GM21390 (cell line): ENCODE measurements around the gene OR51I2.
A peak's percentile ranks its signal among the peaks of the same experiment; 100 is the strongest.

Source experiments
- ATAC-seq: cut with Tn5 transposase; IDR thresholded peaks from one replicate; pipeline ENCODE4 v1.9.1; 2021; ENCODE audit not compliant: unreplicated experiment

OR51I2 gene, protein sequence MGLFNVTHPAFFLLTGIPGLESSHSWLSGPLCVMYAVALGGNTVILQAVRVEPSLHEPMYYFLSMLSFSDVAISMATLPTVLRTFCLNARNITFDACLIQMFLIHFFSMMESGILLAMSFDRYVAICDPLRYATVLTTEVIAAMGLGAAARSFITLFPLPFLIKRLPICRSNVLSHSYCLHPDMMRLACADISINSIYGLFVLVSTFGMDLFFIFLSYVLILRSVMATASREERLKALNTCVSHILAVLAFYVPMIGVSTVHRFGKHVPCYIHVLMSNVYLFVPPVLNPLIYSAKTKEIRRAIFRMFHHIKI

DNA sequence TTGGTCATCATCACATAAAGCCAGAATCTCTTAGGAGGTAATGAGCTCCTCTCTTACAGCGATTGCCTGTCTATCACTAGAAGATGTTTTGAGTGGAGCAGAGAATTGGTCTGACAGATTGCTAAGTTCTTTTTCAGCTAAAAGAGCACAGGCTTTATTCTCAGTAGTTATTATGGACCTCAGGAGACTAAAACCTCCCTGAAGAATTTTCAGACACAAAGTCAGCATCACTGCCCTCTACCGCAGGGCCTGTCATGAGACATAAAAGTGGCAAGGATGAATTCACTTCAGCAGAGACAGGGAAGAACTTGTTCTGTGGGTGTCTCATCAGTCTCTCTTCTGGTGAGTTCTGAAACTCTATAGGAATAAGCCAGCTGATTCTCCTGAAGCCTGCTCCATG lies at the start of gene OR51I2:
Gene OR51I2, plus strand, starts transcription at position 301 of the 400 bp plus-strand sequence. CDS start 4,166 bp downstream, outside the sequence.
- ATAC-seq = no peak

DNA sequence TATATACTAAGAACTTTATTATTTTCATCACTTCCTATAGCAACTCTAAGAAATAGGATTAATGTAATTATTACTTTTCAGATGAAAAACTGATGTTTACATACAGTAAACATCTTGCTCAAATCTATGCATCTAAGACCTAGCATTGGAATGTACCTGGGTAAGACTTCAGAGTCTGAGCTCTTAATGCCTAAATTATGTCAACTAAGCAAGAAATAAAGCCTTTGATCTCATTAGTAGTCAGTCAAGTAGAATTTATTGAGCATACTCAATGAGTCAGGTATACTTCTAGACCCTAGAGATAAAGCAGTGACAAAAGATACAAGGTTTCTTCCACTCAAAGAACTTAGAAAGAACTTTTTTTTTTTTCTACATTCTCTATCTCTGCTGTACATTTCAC lies 44.0 kb upstream of the OR51I2 start:
- no peak for ATAC-seq

- no peak for ATAC-seq
Measured at GRCh38 chr11:5420993-5421392, 28.1 kb upstream of the OR51I2 start.

- no peak for ATAC-seq
Measured at GRCh38 chr11:5421811-5422210, 27.3 kb upstream of the OR51I2 start, which contains the start of gene OR51Q1. TSS of gene OR51Q1 (plus strand) at chr11:5422111. CDS start at chr11:5422201, 90 bp downstream.

GRCh38 chr11:5423131-5423530 lies 26.0 kb upstream of the OR51I2 start:
- no peak for ATAC-seq

DNA sequence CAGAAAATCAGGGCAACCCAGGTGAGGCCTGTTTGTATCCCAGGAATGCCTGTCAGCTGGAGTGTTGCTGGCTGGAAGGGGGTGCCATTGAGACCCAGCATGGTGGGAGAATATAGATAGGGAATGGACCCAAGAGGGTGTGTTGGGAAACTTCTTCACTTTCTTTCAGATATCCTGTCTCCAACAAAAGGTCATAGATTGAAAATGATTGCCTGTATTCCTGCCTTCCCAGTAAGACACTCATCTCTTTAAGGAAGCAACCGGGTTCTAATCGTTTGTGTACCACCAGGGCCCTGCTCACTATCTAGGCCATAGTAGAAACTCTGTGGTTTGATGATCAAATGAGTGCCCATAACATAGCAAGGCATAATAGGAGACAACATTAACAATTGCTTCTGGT lies 7.7 kb upstream of the OR51I2 start, which contains the start of gene OR51I1:
Gene OR51I1, minus strand, starts transcription at position 101 of the 400 bp plus-strand sequence. Its CDS starts 0 bp downstream, at position 101.
- no peak for ATAC-seq

- ATAC-seq = no peak
Measured at GRCh38 chr11:5443835-5444393, 5.2 kb upstream of the OR51I2 start.

DNA sequence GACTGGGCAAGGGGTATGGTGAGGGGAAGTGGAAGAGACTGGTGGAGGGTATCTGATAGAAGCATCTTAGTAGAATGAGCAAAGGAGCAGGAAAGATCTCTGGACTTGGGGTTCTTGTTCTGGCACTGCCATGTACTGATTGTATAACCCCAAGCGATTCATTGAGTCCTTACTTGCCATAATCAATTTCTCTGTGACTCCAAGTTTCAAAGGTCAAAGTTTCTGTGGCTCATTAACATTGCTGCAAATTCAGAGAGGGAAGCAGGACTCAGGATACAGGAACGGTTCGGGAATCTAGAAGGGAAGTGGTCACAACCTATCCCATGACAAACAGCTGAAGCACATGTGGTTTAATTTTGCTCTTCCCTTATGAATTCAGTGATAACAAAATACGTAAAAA lies 309 bp downstream of the OR51I2 start:
- no peak for ATAC-seq

DNA sequence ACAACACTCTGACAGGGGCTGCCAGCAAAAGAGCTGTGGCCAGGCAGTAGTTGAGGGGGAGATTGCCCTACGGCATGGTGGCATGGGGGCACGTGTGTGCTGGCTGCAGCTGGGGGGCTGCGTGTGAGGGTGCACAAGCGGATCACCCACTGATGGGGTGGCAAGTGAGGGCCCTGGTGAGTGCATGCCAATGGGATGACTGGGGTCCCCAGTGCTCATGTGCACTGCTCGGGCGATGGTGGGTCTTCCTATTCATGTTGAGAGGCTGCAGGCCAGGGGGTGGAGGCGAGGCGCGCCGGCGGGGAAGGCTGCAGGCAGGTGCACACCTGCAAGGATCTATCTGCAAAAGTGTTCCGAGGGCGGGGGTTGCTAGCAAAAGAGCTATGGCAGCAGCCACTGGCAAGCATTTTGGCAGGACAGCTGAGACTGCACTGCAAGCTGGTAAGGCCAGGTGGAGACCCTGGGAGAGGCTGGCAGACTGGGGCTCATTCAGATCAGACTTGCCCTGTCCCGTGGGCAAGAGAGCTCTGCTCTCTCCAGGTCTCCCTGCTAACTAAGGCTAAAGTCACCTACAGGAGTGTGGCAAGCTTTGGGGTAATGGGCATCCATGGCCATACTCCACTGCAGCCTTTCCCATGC lies 12.0 kb downstream of the OR51I2 start:
- ATAC-seq = no peak

- ATAC-seq = no peak
Measured at GRCh38 chr11:5467527-5467926, 18.4 kb downstream of the OR51I2 start.

- ATAC-seq = no peak
Measured at GRCh38 chr11:5473921-5474320, 24.8 kb downstream of the OR51I2 start.

DNA sequence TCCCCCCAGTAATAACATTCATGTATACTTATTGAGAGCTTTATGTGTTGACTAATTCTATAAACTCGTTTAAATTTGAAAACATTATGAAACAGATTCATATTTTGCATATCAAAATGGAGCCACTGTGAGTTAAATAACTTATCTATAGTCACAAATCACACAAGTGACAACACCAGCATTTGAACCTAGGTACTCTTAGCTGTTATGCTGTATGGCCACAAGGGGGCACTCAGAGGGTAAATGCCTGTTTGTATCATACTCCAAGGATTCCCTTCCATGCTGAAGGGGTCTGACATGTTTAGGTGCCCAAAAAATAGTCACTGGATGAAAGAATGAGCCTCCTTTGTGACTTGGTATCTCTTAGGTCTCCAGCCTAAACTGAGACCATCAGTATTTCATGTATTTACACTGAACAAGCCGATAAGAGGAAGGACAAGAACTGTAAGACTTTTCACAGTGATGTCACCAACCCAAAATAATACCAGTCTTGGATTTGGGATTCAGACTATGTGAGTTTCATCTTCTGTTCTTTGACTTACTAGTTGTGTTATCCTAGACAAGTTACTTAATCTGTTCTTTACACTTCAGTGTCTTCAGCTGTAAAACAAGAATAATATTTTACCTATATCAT lies 27.2 kb downstream of the OR51I2 start:
- peak; percentile 95 for ATAC-seq

GRCh38 chr11:5486003-5486402 lies 36.9 kb downstream of the OR51I2 start:
- no peak for ATAC-seq

GRCh38 chr11:5486421-5486820 lies 37.3 kb downstream of the OR51I2 start:
- no peak for ATAC-seq

DNA sequence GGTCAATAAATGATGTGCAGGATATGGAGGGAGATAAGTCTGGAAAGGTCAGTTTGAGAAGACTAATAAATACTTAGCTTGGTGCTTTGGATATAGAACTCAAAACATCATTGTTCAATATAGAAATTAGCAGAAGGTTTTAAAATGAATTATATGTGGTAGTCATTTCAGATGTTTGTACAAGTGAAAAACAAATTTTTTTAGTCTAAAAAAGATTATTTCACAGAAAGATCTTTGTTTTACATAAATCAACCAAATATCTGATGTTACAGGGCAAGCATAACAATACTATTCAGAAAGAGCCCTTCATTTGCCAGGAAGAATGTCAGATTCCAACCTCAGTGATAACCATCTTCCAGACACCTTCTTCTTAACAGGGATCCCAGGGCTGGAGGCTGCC lies 39.3 kb downstream of the OR51I2 start, which contains the start of gene OR52D1:
Gene OR52D1, plus strand, starts transcription at position 301 of the 400 bp plus-strand sequence. Its CDS starts 22 bp downstream, at position 323.
- ATAC-seq = no peak

- no peak for ATAC-seq
Measured at GRCh38 chr11:5488798-5489399, 39.8 kb downstream of the OR51I2 start.

- no peak for ATAC-seq
Measured at GRCh38 chr11:5489576-5490357, 40.6 kb downstream of the OR51I2 start.

DNA sequence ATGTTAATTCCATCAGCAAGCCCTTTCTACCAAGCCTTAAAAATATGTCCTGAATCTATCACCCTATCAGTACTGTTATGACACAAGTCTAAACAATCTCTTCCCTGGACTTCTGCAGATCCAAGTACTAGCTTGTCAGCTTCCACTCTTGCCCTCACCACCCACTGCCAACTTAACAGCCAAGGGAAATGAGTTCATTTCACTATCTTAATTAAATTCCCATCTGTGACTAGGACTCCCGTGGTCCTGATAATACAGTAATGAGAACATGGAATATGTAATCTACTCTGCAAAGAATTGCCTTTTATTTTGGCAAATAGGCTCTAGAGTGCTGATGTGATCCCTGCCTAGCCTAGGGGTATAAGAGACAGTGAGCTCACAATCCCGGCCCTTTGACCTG lies 50.5 kb downstream of the OR51I2 start:
- ATAC-seq = no peak

DNA sequence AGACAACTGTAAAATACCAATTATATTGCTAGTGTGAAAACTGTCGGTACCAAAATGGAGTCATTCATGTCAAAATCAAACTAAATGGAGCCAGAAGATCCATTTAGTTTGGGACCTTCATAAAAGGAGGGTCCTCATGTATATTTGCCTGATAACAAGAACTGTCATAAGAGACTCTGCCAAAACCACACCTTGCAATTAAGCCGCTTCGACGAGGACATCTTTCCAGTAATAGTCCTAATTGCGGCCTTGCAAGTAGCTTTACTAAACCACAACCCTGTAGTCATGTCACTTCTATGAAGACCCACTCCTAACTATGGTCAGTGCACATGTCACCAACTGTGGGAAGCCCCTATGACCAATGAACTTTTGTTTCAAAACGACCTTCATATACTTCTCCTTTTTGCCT lies 51.3 kb downstream of the OR51I2 start:
- no peak for ATAC-seq

GRCh38 chr11:5504403-5504921 lies 55.3 kb downstream of the OR51I2 start:
- ATAC-seq = no peak
